Endodermal cell (in vitro differentiated cells): Measurements from ENCODE around the gene CHPF. TPM values are rescaled to one million over a fixed set of nuclear protein-coding genes. Genes with fewer than 3 reads are reported as not detected.

Source experiments
- DNase-seq: peaks from one replicate; pipeline ENCODE4 v3.0.0-alpha.2; 2017
- H3K27ac ChIP-seq: 2 replicates; pipeline ENCODE4 v1.5.1; 2013; ENCODE audit warnings: mild to moderate bottlenecking, low read depth, low read length, moderate library complexity
- H3K27me3 ChIP-seq: 2 replicates; pipeline ENCODE4 v1.6.1; 2013; ENCODE audit warnings: mild to moderate bottlenecking, low read length, moderate library complexity; ENCODE audit not compliant: insufficient read depth, control insufficient read depth, poor library complexity, severe bottlenecking
- H3K36me3 ChIP-seq: 2 replicates; pipeline ENCODE4 v1.7.0; 2013; ENCODE audit warnings: mild to moderate bottlenecking, low read length, moderate library complexity; ENCODE audit not compliant: control insufficient read depth, insufficient read depth
- H3K4me1 ChIP-seq: one replicate; pipeline ENCODE4 v1.7.0; 2013; ENCODE audit warnings: low read length; ENCODE audit not compliant: control insufficient read depth, insufficient read depth
- H3K4me3 ChIP-seq: 2 replicates; pipeline ENCODE4 v1.5.1; 2013; ENCODE audit warnings: mild to moderate bottlenecking, low read length, moderate library complexity
- H3K9ac ChIP-seq: 2 replicates; pipeline ENCODE4 v1.6.1; 2013; ENCODE audit warnings: mild to moderate bottlenecking, low read length, moderate library complexity; ENCODE audit not compliant: poor library complexity, severe bottlenecking; ENCODE audit errors: extremely low read depth
- H3K9me3 ChIP-seq: 2 replicates; pipeline ENCODE4 v1.6.1; 2013; ENCODE audit warnings: mild to moderate bottlenecking, low read length, moderate library complexity; ENCODE audit not compliant: control insufficient read depth
- H3K27ac Mint-ChIP-seq: 2 replicates; pipeline ENCODE4 v1.8.0; 2020; ENCODE audit warnings: mixed read lengths
- H3K27me3 Mint-ChIP-seq: 2 replicates; pipeline ENCODE4 v1.8.0; 2021; ENCODE audit warnings: mild to moderate bottlenecking, mixed read lengths; ENCODE audit not compliant: insufficient read depth
- H3K36me3 Mint-ChIP-seq: 2 replicates; pipeline ENCODE4 v1.8.0; 2020; ENCODE audit warnings: low read depth, mixed read lengths
- H3K4me1 Mint-ChIP-seq: 2 replicates; pipeline ENCODE4 v1.8.0; 2020; ENCODE audit warnings: mixed read lengths
- H3K4me3 Mint-ChIP-seq: 2 replicates; pipeline ENCODE4 v1.8.0; 2020; ENCODE audit warnings: mild to moderate bottlenecking, moderate library complexity, mixed read lengths
- H3K9me3 Mint-ChIP-seq: 2 replicates; pipeline ENCODE4 v1.8.0; 2020; ENCODE audit warnings: mild to moderate bottlenecking, mixed read lengths
- CTCF ChIP-seq: fragments of 200-600 bp; sonication (generic); conservative IDR thresholded peaks from 2 replicates; pipeline ENCODE4 v1.5.0; 2021; ENCODE audit warnings: antibody characterized with exemption, mild to moderate bottlenecking
- WGBS, 2 experiments: methylation state at CpG; one replicate each; pipeline versions ENCODE4 v1.1.5 to v1.1.7; 2013; ENCODE audit warnings: missing lambda C conversion rate in 2 of 2, mixed read lengths in 1 of 2; ENCODE audit not compliant: insufficient coverage in 1 of 2, insufficient read length in 1 of 2; 5-methylcytosine and 5-hydroxymethylcytosine counted together
- total RNA-seq, 2 donors: library from RNA; stranded (reverse); fragmentation: NEBNext Ultra II Directional in 1 of 2; extraction: Animal tissue kit (Norgen Biotek cat#: 25700) in 1 of 2; gene quantifications; 2 replicates in 1 of 2; 3 replicates in 1 of 2; pipeline ENCODE4 v1.2.1, GENCODE V29; 2021

The CHPF gene
- total RNA-seq, 2 donors from 2014 or later, result 51.2 to 54.0 TPM

DNA sequence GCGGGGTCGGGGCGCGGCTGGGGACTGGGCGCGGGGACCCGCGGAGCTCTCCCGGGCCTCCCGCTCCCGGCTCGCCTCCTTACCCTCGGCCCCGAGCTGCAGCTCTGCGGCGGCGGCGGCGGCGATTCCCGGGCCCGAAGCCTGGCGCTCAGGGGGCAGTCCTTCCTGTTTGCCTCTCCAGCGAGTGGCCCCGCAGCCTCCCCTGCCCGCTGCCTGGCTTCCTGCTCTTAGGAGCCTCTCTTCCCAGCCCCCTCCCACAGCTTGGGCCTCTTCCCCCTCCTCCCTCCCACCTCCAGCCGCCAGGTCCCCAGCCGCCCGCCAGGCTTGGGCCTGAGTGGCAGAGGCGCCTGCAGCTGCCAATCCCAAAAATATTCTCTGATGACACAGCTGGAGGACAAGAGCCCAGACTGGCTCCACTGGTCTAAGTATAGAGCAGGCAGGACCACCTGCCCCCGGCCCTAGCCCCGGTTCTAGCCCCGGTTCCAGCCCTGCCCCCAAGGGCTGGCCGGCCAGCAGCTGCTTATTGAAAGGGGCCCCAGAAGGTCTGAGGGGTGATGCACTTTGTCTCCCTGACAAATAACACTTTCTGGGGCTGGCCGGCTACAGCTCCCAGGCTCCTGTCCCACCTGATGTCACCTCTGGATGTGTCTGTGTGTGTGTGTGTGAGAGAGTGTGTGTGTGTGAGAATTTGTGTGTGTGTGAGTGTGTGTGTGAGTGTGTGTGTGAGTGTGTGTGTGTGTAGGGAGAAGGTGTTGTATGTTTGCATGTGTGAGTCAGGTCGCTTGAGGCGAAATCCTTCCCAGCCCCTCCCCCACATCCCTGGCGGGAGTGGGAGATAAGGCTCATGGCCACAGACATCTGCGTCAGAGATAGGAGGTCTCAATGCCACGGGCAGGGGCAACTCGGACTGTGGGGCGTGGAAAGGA lies 28.0 kb upstream of the CHPF start, which contains the start of gene OBSL1:
TSS of gene OBSL1 (minus strand) at position 229 of the 926 bp plus-strand sequence. CDS start 307 bp downstream, outside the sequence.
- Histone ChIP-seq H3K9me3 (no peaks in the 10 kb centered on the region), H3K4me3 (peak within 1 kb of the TSS; percentile 76), H3K27me3 (no peaks in the 10 kb centered on the region), H3K36me3 (peaks cover 13% of the 10 kb centered on the region), H3K27ac (peak within 1 kb of the TSS; percentile 34), H3K4me1 (no peaks in the 10 kb centered on the region), H3K9ac (peak within 1 kb of the TSS; percentile 44)
- H3K36me3 Mint-ChIP-seq, result peaks cover 28% of the 10 kb centered on the region
- H3K4me3 Mint-ChIP-seq, result peak within 1 kb of the TSS; percentile 63
- peaks cover 22% of the 10 kb centered on the region for H3K4me1 Mint-ChIP-seq
- TF ChIP-seq CTCF, result no peak
- peak; percentile 96 for DNase-seq
- 3 to 7% methylated on average over 14 to 40 of the region's 42 CpGs for WGBS, 2 experiments
- H3K27me3 Mint-ChIP-seq, result peaks cover 7% of the 10 kb centered on the region
- no peaks in the 10 kb centered on the region for H3K9me3 Mint-ChIP-seq
- H3K27ac Mint-ChIP-seq, result peak within 1 kb of the TSS; percentile 71

DNA sequence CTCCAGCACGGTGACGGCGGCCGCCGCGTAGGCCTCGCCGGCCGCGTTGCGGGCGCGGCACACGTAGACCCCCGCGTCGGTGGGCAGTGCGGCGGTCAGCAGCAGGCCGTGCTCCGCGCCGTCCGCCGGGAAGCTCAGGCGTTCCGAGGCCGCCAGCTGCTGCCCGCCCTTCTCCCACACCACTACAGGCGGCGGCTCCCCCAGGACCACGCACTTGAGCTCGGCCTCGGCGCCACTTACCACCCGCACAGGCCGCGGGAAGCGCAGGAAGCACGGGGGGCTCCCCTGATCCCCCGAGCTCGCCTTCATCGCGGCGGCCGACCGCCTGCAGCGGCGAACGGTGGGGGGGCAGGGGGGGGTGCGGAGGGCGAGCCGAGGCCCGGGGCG lies 27.3 kb upstream of the CHPF start:
- no peak for TF ChIP-seq CTCF
- H3K9ac ChIP-seq, result peak overlapping the region; percentile 15
- 0% methylated on average over 8 to 51 of the region's 55 CpGs for WGBS, 2 experiments
- H3K27ac Mint-ChIP-seq, result no peak overlapping the region
- H3K36me3 Mint-ChIP-seq, result peaks cover 34% of the 10 kb centered on the region
- peaks cover 13% of the 10 kb centered on the region for H3K36me3 ChIP-seq
- H3K9me3 ChIP-seq, result no peaks in the 10 kb centered on the region
- H3K4me1 ChIP-seq, result no peaks in the 10 kb centered on the region
- no peaks in the 10 kb centered on the region for H3K27me3 ChIP-seq
- H3K27me3 Mint-ChIP-seq, result peaks cover 7% of the 10 kb centered on the region
- no peaks in the 10 kb centered on the region for H3K9me3 Mint-ChIP-seq
- no peak overlapping the region for H3K27ac ChIP-seq
- H3K4me1 Mint-ChIP-seq, result peaks cover 22% of the 10 kb centered on the region
- H3K4me3 ChIP-seq, result peak overlapping the region; percentile 73
- no peak for DNase-seq
- peak overlapping the region; percentile 63 for H3K4me3 Mint-ChIP-seq

DNA sequence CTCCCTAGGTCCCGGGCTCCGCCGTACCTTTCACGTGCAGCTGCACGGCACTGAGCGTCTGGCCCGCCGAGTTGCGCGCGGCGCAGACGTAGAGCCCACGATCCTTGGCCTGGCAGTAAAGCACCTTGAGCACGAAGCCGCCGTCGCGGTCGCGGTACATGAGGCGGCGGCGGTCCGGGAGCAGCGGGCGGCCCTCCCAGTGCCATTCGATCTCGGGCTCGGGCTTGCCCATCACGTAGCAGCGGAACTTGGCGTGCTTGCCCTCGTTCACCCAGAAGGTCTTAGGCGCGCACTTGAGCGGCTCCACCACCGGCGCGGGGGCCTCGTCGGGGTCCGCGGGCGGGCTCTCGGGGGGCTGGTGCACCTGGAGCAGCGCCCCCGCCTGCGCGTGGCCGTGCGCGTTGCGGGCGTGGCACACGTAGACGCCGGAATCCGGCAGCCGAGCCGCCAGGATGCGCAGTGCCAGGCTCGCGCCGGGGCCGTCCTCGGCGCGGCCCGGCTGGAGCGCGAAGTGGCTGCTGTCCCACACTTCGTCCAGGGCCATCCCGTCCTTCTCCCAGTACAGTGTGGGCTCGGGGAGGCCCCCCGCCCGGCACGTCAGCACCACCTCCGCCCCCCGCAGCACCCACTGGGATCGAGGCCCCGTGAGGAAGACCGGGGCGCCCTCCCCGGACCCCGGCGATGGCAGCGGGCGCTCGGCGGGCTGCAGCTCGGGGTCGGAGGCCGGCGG lies 26.8 kb upstream of the CHPF start:
- H3K4me3 Mint-ChIP-seq, result peak overlapping the region; percentile 63
- Histone ChIP-seq H3K4me3 (peak overlapping the region; percentile 73), H3K27me3 (no peaks in the 10 kb centered on the region), H3K9ac (peak overlapping the region; percentile 15), H3K27ac (no peak overlapping the region), H3K4me1 (no peaks in the 10 kb centered on the region), H3K36me3 (peaks cover 13% of the 10 kb centered on the region), H3K9me3 (no peaks in the 10 kb centered on the region)
- H3K9me3 Mint-ChIP-seq, result no peaks in the 10 kb centered on the region
- 14 to 23% methylated on average over 37 to 95 of the region's 95 CpGs for WGBS, 2 experiments
- peak; percentile 80 for DNase-seq
- no peak overlapping the region for H3K27ac Mint-ChIP-seq
- peaks cover 4% of the 10 kb centered on the region for H3K27me3 Mint-ChIP-seq
- H3K36me3 Mint-ChIP-seq, result peaks cover 38% of the 10 kb centered on the region
- no peak for TF ChIP-seq CTCF
- peaks cover 25% of the 10 kb centered on the region for H3K4me1 Mint-ChIP-seq
